ENCODE measurements around the gene UBE2F.
"Not testable (repeated sequence)": the region's sequence is repeated elsewhere in the genome, so short reads cannot be mapped to it uniquely, and the experiment has no call there.

UBE2F gene

DNA sequence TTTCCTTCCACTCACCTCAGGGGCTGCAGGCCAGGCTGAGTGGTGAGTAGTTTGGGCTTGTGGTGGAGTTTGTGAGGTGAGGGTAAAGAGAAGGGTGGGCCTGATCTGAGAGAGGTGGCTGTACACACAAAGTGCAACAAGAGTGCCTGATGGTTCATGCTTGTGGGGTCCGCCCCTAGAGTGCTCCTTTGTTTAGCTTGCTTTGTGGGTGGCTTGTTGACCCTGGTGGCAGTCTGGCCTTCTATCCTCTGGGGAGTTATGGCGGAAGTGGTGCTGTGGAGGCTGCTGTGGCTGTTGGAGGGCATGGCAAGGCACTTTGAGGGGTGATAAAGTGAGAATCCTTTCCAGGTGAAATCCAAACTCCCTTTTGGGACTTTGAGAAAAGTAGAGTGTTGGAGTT, 10.6 kb downstream of the UBE2F start:
- DNase-seq (ENCODE audit: extremely low read depth in 1 of 2, low read depth in 1 of 2): no peak

- DNase-seq (ENCODE audit: extremely low read depth in 1 of 2, low read depth in 1 of 2): no peak
These were observed 11.4 kb downstream of the UBE2F start for GRCh38 chr2:237978058-237978712.

DNA sequence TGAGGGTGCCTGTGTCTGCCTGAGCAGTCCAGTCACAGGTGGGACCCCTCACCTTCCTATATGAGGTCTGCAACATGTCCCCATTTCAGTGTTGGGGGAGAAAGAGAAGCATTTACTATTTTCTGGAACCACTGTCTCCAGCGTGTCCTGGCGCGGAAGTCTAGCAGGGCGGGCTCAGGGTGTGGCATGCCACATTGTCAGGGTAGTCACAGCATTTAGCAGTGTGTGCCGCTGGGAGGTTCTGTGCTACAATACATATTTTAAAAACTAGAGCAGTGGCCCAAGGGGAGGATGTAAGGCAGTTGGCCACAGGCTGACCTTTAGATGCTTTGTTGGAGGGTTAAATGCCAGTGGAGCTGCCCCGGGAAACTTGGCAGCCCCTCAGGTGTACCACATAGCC, 12.5 kb downstream of the UBE2F start:
- DNase-seq (ENCODE audit: extremely low read depth in 1 of 2, low read depth in 1 of 2): no peak

DNA sequence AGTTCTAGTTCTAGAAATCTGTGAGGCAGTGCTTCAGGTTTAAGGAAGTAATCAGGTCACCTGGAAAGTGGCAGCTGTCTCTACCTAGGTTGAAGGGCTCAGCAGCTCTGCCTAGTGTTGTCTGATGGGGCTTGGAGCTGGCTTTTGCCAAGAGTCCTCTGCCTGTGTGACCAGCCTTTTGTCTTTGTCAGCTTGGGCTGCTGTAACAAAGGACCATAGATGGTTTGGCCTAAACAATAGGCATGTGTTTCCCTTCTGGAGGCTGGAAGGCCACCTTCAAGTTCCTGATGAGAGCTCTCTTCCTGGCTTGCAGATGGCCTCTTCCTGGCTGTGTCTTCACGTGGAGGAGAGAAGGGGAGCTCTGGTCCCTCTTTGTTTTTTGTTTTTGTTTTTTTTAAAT, 13.3 kb downstream of the UBE2F start:
- DNase-seq (ENCODE audit: extremely low read depth in 1 of 2, low read depth in 1 of 2): no peak

GRCh38 chr2:237980751-237981150, 13.9 kb downstream of the UBE2F start:
- DNase-seq (ENCODE audit: extremely low read depth in 1 of 2, low read depth in 1 of 2): no peak

GRCh38 chr2:237981621-237982020, 14.8 kb downstream of the UBE2F start:
- not testable (repeated sequence) for DNase-seq (ENCODE audit: extremely low read depth in 1 of 2, low read depth in 1 of 2)

- DNase-seq (ENCODE audit: extremely low read depth in 1 of 2, low read depth in 1 of 2): no peak
These were observed 15.4 kb downstream of the UBE2F start for GRCh38 chr2:237982039-237982725.

DNA sequence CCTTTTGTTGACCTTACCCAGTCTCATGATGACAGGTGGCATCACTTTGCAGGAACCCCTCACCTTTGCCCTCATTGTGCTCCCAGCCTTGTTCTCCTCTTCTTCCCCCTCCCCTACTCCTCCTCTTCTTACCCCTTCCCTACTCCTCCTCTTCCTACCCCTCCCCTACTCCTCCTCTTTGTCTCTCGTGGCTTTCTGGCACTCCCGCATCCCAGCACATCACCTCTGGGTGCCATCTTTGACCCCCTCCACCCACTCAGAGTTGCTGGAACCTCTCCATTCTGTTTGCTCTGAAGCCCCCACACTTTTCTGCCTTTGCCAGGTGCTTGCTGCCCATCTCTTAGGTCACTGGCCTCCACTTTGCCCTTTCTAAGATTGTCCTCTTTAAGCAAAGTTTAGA, 17.1 kb downstream of the UBE2F start:
- no peak for DNase-seq (ENCODE audit: extremely low read depth in 1 of 2, low read depth in 1 of 2)

GRCh38 chr2:237987268-237987667, 20.5 kb downstream of the UBE2F start:
- DNase-seq (ENCODE audit: extremely low read depth in 1 of 2, low read depth in 1 of 2): no peak

- DNase-seq (ENCODE audit: extremely low read depth in 1 of 2, low read depth in 1 of 2): no peak
These were observed 26.9 kb downstream of the UBE2F start for GRCh38 chr2:237993701-237994100.

DNA sequence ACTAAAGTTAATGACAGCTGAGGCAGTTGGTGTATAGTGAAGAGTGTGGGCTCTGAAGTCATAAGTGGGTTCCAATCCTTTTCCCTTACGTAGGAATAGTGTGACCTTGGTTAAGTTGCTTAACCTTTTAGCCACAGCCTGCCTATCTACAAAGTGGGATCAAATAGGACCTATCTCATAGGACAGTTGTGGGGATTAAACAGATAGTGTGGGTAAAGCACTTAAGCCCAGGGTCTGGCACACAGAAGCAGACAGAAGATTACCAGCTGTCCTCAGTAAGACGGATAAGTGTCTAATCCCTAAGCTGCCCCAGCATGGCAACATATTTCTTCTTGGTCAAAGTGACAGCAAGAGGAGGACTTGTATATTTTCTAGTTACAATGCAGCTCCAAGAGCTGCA, 28.2 kb downstream of the UBE2F start:
- DNase-seq (ENCODE audit: extremely low read depth in 1 of 2, low read depth in 1 of 2): no peak

- no peak for DNase-seq (ENCODE audit: extremely low read depth in 1 of 2, low read depth in 1 of 2)
These were observed 29.3 kb downstream of the UBE2F start for GRCh38 chr2:237996021-237996593.

- no peak for DNase-seq (ENCODE audit: extremely low read depth in 1 of 2, low read depth in 1 of 2)
These were observed 30.7 kb downstream of the UBE2F start for GRCh38 chr2:237997521-237997920.

GRCh38 chr2:237998530-237998929, 31.7 kb downstream of the UBE2F start:
- DNase-seq (ENCODE audit: extremely low read depth in 1 of 2, low read depth in 1 of 2): no peak

DNA sequence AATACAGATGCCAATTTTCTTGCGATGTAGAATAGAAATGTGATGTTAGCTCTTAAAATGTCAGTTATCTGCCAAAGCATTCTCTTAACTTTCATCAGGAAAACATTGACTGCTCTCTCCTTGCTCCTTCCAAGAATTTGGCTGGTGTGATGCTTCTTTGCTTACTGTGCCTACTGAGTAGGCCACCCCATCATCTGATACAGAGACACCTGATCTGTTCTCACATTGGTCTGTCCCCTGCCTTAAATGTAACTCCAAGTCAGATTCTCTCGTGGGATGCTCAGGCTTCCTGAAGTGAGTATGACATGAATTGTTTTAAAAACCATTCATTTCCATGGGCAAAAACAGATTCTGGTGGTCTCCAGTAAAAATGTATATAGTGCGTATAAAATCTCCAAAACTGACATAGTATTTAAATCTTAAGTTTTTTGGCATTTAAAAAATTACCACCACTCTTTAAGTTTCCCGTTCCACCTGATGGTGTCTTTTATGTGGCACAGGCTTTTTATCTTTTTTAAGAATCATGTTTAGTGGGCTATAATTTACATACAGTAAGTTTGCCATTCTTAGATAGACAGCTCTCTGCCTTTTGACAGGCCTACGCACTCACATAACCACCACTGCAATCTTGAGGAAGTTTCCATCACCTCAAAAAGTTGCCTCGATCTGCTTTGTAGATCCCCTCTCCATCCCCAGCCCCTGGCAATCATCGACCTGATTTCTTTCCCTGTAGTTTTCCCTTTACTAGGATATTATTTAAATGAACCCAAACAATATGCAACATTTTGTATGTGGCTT, 36.6 kb downstream of the UBE2F start:
- DNase-seq (ENCODE audit: extremely low read depth in 1 of 2, low read depth in 1 of 2): no peak

DNA sequence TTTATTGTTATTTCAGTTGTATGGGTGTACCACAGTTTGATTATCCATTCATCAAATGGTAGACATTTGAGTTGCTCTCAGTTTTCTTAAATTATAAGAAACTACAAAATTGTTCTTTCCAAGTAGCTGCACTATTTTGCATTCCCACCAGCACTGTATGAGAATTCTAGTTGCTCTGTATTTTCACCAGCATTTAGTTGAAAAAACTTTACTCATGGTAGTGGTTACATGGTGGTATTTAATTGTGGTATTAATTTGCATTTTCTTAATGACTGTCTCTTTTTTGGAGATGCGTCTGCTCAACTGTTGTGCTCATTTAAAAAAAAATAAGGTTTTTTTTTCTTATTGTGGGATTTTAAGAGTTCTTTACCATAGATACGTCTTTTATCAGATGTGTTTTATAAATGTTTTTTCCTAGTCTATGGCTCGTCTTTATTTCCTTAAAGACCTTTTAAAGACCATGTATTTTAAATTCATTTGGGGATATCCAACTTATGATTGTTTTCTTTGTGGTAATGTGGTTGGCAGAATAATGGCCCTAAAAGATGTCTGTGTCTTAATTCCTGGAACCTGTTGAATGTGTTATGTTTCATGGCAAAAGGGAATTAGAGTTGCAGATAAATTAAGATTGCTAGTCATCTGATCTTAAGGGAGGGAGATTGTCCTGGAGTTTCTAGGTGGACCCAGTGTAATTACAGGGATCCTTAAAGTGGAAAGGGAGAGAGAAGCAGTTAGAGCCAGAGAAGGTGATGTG, 37.4 kb downstream of the UBE2F start:
- no peak for DNase-seq (ENCODE audit: extremely low read depth in 1 of 2, low read depth in 1 of 2)

- DNase-seq (ENCODE audit: extremely low read depth in 1 of 2, low read depth in 1 of 2): no peak
These were observed 38.7 kb downstream of the UBE2F start for GRCh38 chr2:238005528-238005927.

DNA sequence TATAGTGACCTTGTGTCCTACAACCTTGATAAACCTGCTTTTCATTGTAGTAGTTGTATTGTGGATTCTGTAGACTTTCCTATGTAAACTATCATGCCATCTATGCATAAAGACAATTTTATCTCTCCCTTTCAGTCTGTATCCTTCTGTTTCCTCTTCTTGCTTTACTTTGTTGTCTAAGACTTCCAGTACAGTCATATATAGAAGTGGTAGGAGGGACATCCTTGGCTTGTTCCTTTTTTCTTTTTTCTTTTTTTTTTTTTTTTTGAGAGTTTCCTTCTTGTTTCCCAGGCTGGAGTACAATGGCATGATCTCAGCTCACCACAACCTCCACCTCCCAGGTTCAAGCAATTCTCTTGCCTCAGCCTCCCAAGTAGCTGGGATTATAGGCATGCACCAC, 39.7 kb downstream of the UBE2F start:
- DNase-seq (ENCODE audit: extremely low read depth in 1 of 2, low read depth in 1 of 2): no peak

GRCh38 chr2:238007924-238008323, 41.1 kb downstream of the UBE2F start:
- no peak for DNase-seq (ENCODE audit: extremely low read depth in 1 of 2, low read depth in 1 of 2)

DNA sequence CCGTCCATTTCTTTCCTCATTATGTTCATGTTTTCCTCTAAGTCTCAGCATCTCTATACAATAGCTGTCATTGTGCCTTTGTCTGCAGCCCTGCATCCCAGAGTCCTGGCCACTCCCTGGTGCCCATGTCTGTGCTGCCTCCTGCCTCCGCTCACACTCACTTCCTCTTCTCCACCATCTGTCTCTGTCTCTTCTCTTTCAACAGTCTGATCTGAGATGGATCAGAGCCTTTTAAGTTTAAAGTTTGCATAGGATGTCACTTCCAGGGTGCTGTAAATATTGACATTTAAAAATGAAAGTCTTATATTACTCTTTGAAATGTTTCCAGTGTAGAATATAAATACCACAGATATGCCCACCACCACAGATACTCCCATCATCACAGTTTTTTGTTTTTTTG, 42.7 kb downstream of the UBE2F start:
- DNase-seq (ENCODE audit: extremely low read depth in 1 of 2, low read depth in 1 of 2): no peak

GRCh38 chr2:238010572-238010971, 43.8 kb downstream of the UBE2F start:
- no peak for DNase-seq (ENCODE audit: extremely low read depth in 1 of 2, low read depth in 1 of 2)

Data from activated CD8-positive, alpha-beta memory T cell treated with anti-CD3 and anti-CD28 coated beads for 1 hour (primary cell).